ENCODE data around the gene CHRNA7.

The CHRNA7 gene

GRCh38 chr15:32123473-32123872 is 93.2 kb downstream of the CHRNA7 start:
- TF ChIP-seq YY1 (IDR thresholded peaks at IDR 0.05; ENCODE audit: low read depth) (no peak), CREB1 (IDR thresholded peaks at IDR 0.05; ENCODE audit: low read depth) (no peak), FOXM1 (IDR thresholded peaks at IDR 0.05; ENCODE audit: borderline replicate concordance, low read depth) (no peak), ZBTB7A (IDR thresholded peaks at IDR 0.05; ENCODE audit: low read depth) (no peak), TCF12 (IDR thresholded peaks at IDR 0.05; ENCODE audit: low read depth) (no peak), EP300 (IDR thresholded peaks at IDR 0.05; ENCODE audit: borderline replicate concordance) (no peak), MAX (IDR thresholded peaks at IDR 0.05) (no peak), REST (IDR thresholded peaks at IDR 0.05; ENCODE audit: low read depth) (no peak), TEAD4 (IDR thresholded peaks at IDR 0.05) (no peak), RAD21 (IDR thresholded peaks at IDR 0.05; ENCODE audit: low read depth) (no peak), EGR1 (IDR thresholded peaks at IDR 0.05) (no peak), USF1 (IDR thresholded peaks at IDR 0.05) (no peak), TAF1 (IDR thresholded peaks at IDR 0.05; ENCODE audit: low read depth) (no peak), CEBPB (IDR thresholded peaks at IDR 0.05) (no peak), NFIC (IDR thresholded peaks at IDR 0.05) (no peak)

- TF ChIP-seq NFIC (IDR thresholded peaks at IDR 0.05) (no peak), CEBPB (IDR thresholded peaks at IDR 0.05) (no peak), USF1 (IDR thresholded peaks at IDR 0.05) (no peak), CREB1 (IDR thresholded peaks at IDR 0.05; ENCODE audit: low read depth) (no peak), FOXM1 (IDR thresholded peaks at IDR 0.05; ENCODE audit: borderline replicate concordance, low read depth) (no peak), YY1 (IDR thresholded peaks at IDR 0.05; ENCODE audit: low read depth) (no peak), RAD21 (IDR thresholded peaks at IDR 0.05; ENCODE audit: low read depth) (no peak), EGR1 (IDR thresholded peaks at IDR 0.05) (no peak), TEAD4 (IDR thresholded peaks at IDR 0.05) (no peak), TCF12 (IDR thresholded peaks at IDR 0.05; ENCODE audit: low read depth) (no peak), ZBTB7A (IDR thresholded peaks at IDR 0.05; ENCODE audit: low read depth) (no peak)
These were observed 94.4 kb downstream of the CHRNA7 start for GRCh38 chr15:32124726-32125125.

- no peak for TF ChIP-seq MAX (IDR thresholded peaks at IDR 0.05)
- no peak for TF ChIP-seq EGR1 (IDR thresholded peaks at IDR 0.05)
- no peak for TF ChIP-seq TEAD4 (IDR thresholded peaks at IDR 0.05)
- TF ChIP-seq FOXM1 (IDR thresholded peaks at IDR 0.05; ENCODE audit: borderline replicate concordance, low read depth) = no peak
- no peak for TF ChIP-seq ZBTB7A (IDR thresholded peaks at IDR 0.05; ENCODE audit: low read depth)
- TF ChIP-seq TAF1 (IDR thresholded peaks at IDR 0.05; ENCODE audit: low read depth) = no peak
- no peak for TF ChIP-seq YY1 (IDR thresholded peaks at IDR 0.05; ENCODE audit: low read depth)
- no peak for TF ChIP-seq RAD21 (IDR thresholded peaks at IDR 0.05; ENCODE audit: low read depth)
- TF ChIP-seq CREB1 (IDR thresholded peaks at IDR 0.05; ENCODE audit: low read depth) = no peak
- TF ChIP-seq USF1 (IDR thresholded peaks at IDR 0.05) = no peak
- TF ChIP-seq TCF12 (IDR thresholded peaks at IDR 0.05; ENCODE audit: low read depth) = no peak
- no peak for TF ChIP-seq CEBPB (IDR thresholded peaks at IDR 0.05)
- TF ChIP-seq EP300 (IDR thresholded peaks at IDR 0.05; ENCODE audit: borderline replicate concordance) = no peak
- TF ChIP-seq REST (IDR thresholded peaks at IDR 0.05; ENCODE audit: low read depth) = no peak
- TF ChIP-seq NFIC (IDR thresholded peaks at IDR 0.05) = no peak
These were observed 95.3 kb downstream of the CHRNA7 start for GRCh38 chr15:32125595-32125994.

GRCh38 chr15:32129815-32130214 is 99.5 kb downstream of the CHRNA7 start:
- TF ChIP-seq YY1 (IDR thresholded peaks at IDR 0.05; ENCODE audit: low read depth) = no peak
- no peak for TF ChIP-seq USF1 (IDR thresholded peaks at IDR 0.05)
- TF ChIP-seq FOXM1 (IDR thresholded peaks at IDR 0.05; ENCODE audit: borderline replicate concordance, low read depth) = no peak
- TF ChIP-seq CEBPB (IDR thresholded peaks at IDR 0.05) = no peak
- TF ChIP-seq CREB1 (IDR thresholded peaks at IDR 0.05; ENCODE audit: low read depth) = no peak

- TF ChIP-seq NFIC (IDR thresholded peaks at IDR 0.05) (no peak), REST (IDR thresholded peaks at IDR 0.05; ENCODE audit: low read depth) (no peak), TAF1 (IDR thresholded peaks at IDR 0.05; ENCODE audit: low read depth) (no peak), TCF12 (IDR thresholded peaks at IDR 0.05; ENCODE audit: low read depth) (no peak)
These were observed 100.5 kb downstream of the CHRNA7 start for GRCh38 chr15:32130823-32131222.
